COR-L47 (cell line): ENCODE measurements around the gene PPP2R3A.
"Not testable (repeated sequence)": the region's sequence is repeated elsewhere in the genome, so short reads cannot be mapped to it uniquely, and the experiment has no call there.

Experiments used
- DNase-seq: peaks from one replicate; lab custom pipeline; 2025; lab: John Stamatoyannopoulos, UW

Gene PPP2R3A

DNA sequence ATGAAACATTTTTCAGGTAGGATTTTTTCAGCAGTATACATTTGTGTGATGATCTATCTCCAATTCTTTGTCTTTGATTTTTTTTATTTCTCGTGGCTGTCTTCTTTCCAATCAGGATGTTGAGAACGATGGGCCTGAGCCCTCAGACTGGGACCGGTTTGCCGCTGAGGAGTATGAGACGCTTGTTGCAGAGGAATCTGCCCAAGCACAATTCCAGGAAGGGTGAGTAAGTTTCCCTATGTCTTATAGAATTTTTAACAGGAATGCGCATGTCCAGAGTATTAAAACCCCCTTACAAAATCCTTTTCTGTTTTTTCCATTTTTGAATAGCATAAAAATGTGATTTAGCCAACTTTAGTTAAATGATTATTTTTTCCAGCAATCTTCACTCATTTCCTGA, 140.6 kb downstream of the PPP2R3A start:
- DNase-seq, result no peak

DNA sequence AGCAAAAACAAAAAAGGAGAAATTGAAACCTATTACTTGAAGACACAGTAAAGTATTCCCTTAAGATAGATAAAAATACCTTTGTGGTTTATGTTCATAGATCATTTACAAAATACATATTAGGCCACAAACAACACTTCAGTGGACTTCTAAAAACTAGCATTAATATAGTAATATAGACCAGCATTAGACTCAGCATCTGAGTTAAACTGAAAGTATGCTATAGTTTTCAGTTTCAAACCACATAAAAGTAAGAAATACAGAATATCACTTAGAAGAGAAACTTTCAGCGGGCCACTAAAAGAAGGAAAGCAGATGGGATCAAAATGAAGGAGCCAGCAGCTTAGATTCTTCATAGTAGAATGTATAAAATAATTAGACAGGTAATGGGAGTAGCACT, 144.0 kb downstream of the PPP2R3A start:
- DNase-seq, result no peak

DNA sequence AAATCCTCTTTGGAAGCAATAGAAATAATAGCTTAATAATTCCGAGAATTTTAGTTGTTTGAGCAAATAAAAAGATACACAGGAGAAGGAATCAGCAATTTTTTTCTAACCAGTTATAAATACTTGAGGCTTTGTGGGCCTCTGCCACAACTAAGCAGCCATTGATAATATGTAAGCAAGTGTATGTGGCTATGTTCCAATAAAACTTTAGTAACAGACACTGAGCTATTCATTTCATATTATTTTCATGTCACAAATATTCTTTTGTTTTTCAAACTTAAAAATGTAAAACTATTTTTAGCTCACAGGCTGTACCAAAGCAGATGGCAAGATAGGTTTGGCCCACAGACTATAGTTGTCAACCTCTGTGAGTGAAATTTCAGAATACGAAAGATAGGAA, 145.0 kb downstream of the PPP2R3A start:
- DNase-seq, result no peak

DNA sequence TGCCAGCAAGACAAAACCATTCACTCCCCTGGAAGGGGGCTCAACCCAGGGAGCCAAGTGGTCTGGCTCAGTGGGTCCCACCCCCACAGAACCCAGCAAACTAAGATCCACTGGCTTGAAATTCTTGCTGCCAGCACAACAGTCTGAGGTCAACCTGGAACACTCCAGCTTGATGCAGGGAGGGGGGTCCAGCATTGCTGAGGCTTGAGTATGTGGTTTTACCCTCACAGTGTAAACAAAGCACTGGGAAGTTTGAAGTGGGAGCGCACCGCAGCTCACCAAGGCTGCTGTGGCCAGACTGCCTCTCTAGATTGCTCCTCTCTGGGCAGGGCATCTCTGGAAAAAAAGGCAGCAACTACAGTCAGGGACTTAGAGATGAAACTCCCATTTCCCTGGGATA, 148.9 kb downstream of the PPP2R3A start:
- DNase-seq, result no peak

DNA sequence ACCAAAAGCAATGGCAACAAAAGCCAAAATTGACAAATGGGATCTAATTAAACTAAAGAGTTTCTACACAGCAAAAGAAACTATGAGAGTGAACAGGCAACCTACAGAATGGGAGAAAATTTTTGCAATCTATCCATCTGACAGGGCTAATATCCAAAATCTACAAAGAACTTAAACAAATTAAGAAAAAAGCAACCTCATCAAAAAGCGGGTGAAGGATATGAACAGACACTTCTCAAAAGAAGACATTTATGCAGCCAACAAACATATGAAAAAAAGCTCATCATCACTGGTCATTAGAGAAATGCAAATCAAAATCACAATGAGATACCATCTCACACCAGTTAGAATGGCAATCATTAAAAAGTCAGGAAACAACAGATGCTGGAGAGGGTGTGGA, 153.8 kb downstream of the PPP2R3A start:
- DNase-seq, result not testable (repeated sequence)

GRCh38 chr3:136119783-136120182, 154.3 kb downstream of the PPP2R3A start:
- DNase-seq, result not testable (repeated sequence)

DNA sequence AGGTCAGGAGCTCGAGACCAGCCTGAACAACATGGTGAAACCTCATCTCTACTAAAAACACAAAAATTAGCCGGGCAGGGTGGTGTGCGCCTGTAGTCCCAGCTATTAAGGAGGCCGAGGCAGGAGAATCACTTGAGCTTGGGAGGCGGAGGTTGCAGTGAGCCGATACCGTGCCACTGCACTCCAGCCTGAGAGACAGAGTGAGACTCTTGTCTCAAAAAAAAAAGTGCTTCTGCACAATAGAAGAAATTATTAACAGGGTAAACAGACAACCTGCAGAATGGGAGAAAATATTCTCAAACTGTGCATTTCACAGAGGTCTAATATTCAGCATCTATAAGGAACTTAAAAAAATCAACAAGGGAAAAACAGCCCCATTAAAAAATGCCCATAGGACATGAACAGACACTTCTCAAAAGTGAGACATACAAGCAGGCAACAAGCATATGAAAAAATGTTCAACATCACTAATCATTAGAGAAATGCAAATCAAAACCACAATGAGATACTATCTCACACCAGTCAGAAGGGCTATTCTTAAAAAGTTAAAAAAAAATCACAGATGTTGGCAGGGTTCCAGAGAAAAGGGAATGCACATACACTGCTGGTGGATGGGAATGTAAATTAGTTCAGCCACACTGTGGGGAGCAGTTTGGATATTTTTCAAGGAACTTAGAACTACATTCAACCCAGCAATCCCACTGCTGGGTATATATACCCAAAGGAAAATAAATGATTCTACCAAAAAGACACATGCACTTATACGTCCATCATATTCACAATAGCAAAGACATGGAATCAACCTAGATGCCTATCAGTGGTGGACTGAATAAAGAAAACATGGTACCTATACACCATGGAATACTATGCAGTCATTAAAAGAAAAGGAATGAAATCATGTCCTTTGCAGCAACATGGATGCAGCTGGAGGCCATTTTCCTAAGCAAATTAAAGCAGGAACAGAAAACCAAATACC, 155.1 kb downstream of the PPP2R3A start:
- DNase-seq, result no peak

GRCh38 chr3:136122006-136122405, 156.5 kb downstream of the PPP2R3A start:
- DNase-seq, result no peak

- DNase-seq, result not testable (repeated sequence)
Observed at GRCh38 chr3:136131647-136132046, 166.1 kb downstream of the PPP2R3A start.

DNA sequence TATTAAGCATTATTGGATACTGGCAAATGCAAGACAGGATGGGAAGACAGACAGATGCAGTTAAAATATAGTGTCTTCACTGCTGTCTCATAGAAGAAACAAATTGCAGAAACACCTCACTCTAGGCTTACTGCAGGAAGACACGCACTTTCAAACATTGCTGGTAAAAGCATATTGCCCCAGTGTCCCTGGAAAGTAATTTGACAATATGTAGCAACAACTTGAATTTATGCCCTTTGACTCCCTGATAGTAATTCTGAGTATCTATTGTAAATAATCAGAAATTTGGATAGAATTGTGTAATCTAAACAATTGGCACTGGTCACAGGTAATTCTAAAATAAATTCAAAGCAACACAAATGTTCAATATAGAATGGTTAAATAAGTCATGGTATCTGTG, 168.6 kb downstream of the PPP2R3A start:
- no peak for DNase-seq

DNA sequence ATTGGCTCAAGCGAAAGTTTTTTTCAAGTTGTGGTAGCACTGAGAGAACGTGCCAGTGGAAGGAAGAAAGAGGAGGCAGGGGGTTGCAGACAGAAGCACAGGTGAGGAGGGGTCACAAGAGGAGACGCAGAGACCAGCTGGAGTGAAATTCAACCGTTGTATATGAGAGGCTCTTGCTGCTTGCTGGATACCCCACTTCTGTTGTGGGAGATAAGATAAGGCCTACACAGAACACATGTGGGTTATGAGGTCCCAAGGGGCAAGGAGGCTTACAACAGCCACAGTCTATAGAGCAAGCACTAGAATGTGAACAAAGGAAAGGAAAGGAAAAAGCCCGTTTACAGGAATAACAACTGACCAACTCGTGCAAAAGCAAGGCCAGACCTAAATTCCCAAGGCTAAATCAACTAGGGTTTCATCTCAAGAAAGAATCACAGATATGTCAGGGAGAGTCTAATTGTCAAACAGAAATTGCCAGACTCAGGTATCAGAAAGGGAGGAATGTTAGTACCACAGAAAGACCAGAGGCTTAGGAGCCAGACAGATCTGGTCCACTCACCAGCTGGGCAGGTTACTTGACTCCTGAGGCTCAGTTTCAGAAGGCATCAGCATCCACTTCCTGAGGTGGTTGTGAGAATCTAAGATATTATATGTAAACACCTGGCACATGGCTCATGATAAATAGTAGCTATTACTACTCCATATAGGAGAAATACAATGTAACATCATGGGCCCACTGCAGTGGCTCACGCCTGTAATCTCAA, 169.7 kb downstream of the PPP2R3A start:
- DNase-seq, result no peak

DNA sequence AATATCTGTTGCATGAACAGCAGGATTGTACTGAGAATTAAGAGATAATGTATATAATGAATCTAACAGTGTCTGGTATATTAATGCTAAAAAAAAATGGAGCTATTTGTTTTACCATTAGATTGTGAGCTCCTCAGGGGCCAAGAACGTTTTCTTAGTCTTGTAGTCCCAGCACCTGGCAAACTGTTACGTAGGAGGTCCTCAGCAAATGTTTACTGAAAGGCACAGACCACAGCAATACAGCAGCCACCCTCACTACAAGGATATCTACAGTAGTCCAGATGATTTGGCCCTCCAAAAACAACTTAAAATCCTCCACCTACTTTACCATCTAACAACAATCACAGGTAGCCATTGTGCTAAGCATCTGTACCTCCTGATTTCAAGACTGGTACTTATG, 170.9 kb downstream of the PPP2R3A start:
- DNase-seq, result no peak

DNA sequence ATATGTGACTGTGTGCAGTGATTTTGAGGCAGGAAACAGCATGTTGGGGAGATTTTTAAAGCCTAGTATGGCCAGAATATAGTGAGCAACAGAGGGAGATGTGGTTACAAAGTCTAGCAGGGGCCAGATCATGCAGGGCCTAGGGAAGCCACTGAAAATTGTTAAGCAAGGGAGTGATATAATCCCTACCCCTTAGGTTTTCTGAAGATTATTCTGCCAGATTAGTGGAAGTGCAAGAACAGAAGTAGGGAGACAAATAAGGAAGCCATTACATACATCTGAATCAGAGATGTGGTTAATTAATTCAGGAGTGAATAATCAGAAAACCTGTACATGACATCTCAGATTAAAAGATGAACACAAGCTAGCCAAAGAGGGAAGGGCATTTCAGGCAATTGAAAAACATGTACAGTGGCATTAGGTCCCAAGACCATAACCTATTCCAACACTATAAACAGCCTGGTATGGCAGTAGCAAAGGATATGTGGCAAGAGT, 175.8 kb downstream of the PPP2R3A start:
- DNase-seq, result no peak

DNA sequence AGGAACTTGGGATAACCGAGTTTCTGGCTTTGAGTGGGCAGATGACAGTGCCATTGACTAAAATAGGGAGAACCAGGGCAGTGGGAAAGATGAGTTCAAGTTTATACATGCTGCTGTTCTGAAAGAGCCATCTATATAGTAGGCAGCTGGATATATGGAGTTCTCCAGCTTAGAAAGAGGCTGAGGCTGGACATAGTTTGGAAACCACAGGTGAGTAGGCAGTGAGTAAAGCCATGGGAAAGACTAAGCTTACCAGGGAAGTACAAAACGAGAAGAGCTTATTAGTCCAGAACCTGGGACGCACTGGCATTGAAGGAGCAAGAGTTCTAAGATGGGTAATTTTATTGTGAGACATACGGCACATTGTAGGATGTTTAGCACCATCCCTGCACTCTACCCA, 176.4 kb downstream of the PPP2R3A start:
- no peak for DNase-seq

DNA sequence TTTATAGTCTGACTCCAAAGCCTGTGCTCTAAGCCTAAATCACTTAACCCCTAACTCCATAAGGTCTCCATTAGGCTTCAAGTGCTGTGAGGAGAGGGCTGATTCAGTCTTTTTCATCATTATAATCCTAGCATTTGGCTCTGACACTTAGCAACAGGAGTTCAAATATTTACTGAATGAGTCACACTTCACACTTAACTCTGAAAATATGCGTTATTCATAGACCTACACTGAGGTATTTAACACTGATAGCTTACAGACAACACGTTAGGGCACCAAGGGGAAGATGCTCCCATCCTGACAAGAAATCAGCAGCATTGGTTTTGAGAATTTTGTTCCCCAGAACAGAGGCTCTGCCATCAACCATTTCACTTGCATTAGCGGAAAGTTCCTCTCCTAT, 177.1 kb downstream of the PPP2R3A start:
- no peak for DNase-seq

DNA sequence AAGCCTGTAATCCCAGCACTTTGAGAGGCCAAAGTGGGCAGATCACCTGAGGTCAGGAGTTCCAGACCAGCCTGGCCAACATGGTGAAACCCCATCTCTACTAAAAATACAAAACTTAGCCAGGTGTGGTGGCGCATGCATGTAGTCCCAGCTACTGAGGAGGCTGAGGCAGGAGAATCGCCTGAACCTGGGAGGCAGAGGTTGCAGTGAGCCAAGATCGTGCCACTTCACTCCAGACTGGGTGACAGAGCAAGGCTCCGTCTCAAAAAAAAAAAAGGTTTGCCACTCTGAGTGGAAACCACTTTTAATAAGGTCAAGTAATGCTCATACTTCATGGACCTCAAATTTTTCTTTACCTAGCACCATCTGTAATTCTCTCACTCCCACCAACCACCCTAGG, 178.9 kb downstream of the PPP2R3A start:
- DNase-seq, result not testable (repeated sequence)

DNA sequence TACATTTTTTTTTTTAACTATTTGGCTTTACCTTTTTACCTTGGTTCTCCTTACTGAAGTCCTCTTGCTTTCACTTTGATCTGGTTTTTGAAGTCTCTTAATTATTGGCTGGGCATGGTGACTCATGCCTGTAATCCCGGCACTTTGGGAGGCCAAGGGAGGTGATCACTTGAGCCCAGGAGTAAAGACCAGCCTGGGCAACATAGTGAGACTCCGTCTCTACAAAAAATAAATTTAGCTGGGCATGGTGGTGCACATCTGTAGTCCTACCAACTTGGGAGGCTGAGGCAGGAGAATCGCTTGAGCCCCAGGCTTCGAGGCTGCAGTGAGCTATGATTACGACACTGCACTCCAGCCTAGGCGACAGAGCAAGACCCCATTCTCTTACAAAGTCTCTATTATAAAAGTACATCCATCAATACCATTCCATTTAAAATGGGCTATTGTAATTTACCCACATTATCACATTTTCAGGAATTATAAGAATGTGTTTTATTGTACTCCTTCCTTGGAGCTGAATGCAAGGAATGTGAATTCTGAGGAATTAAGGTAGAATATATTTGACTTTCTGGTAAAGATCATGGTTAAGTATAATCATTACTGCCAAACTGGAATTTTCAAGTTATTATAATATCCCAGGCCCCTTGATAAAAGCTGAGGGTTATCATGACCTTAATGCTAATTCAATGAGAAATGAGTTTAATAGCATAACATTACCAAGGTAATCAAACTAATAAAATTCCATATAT, 181.6 kb downstream of the PPP2R3A start:
- DNase-seq, result no peak

- DNase-seq, result no peak
Observed at GRCh38 chr3:136149667-136150066, 184.1 kb downstream of the PPP2R3A start.

DNA sequence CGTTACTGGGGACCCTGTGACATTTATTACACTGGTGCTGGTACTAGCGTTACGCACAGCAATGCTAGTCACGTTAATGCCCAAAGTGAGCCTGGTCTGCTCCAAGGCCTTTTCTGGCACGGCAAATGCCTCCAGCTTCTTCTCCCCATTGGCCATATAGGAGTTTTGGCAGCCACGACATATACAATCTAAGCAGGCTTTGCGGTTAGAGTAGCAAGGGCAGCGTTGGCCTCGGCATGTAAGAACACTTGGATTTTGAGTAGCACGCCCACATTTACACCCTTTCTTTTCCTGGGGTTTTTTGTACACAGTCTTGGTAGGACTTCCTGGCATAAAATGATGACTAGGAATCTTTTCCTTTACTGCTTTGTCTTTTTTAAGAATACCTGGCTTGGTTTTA, 185.7 kb downstream of the PPP2R3A start:
- no peak for DNase-seq

GRCh38 chr3:136152176-136152843, 186.8 kb downstream of the PPP2R3A start:
- no peak for DNase-seq

- DNase-seq, result no peak
Observed at GRCh38 chr3:136152963-136153362, 187.4 kb downstream of the PPP2R3A start.

DNA sequence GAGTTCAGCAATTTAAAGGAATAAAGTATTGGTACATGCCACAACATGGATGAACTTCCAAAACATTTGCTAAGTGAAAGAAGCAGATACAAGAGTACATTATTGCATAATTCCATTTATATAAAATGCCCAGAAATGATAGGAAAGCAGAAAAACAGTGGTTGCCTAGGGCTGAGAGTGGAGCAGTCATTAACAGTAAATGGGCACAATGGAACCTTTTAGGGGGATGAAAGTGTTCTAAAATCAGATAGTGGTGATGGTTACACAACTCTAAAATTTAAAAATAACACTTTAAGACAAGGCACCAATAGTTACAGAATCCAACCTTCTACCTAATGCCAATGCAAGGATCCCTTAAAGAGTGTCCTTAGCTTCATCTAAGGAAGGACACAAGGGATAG, 196.0 kb downstream of the PPP2R3A start:
- no peak for DNase-seq
